Measurements from ENCODE around the gene MEIS2. TPM values are rescaled to one million over a fixed set of nuclear protein-coding genes. Genes with fewer than 3 reads are reported as not detected.

Gene MEIS2
- total RNA-seq, 1 experiment from 2014 or later = 28.7 TPM

- Mint-ChIP-seq H3K9me3 (ENCODE audit: unreplicated experiment) (no peaks in the 10 kb centered on the region), H3K4me3 (ENCODE audit: unreplicated experiment) (no peak overlapping the region), H3K27me3 (ENCODE audit: insufficient read depth, unreplicated experiment) (no peaks in the 10 kb centered on the region), H3K4me1 (ENCODE audit: low read depth, unreplicated experiment) (peaks cover 12% of the 10 kb centered on the region), H3K36me3 (ENCODE audit: insufficient read depth, unreplicated experiment) (no peaks in the 10 kb centered on the region), H3K27ac (ENCODE audit: unreplicated experiment) (no peak overlapping the region)
- no TSS peak for BruUV-seq (replicated peaks)
- POLR2A ChIA-PET = no interaction called here
- no peaks in the 10 kb centered on the region for H3K27me3 ChIP-seq (replicated peaks; ENCODE audit: control insufficient read depth, insufficient read depth, low read length)
- CTCF ChIA-PET = no interaction called here
- H3K36me3 ChIP-seq (ENCODE audit: control insufficient read depth, insufficient read depth, low read length) = no peaks in the 10 kb centered on the region
- TF ChIP-seq CTCF (IDR thresholded peaks at IDR 0.05; ENCODE audit: insufficient read depth in 1 of 2, low read depth in 1 of 2, low read length in 1 of 2, severe bottlenecking in 1 of 2, unreplicated experiment in 1 of 2) = no peak
- no peak overlapping the region for H3K4me3 ChIP-seq (ENCODE audit: low read depth, low read length)
- H3K9me3 ChIP-seq = no peaks in the 10 kb centered on the region
- H3K4me1 ChIP-seq = peaks cover 21% of the 10 kb centered on the region
- intact Hi-C loops (cut with micrococcal nuclease; ENCODE audit: unreplicated experiment) = no loop called here
- DNase-seq = no peak
These were observed 153.2 kb downstream of the MEIS2 start for GRCh38 chr15:36947035-36947719.

- H3K9me3 ChIP-seq = no peaks in the 10 kb centered on the region
- no peaks in the 10 kb centered on the region for H3K27me3 Mint-ChIP-seq (ENCODE audit: insufficient read depth, unreplicated experiment)
- ChIA-PET POLR2A (no interaction called here), CTCF (no interaction called here)
- peaks cover 23% of the 10 kb centered on the region for H3K4me1 Mint-ChIP-seq (ENCODE audit: low read depth, unreplicated experiment)
- DNase-seq = no peak
- H3K4me3 ChIP-seq (ENCODE audit: low read depth, low read length) = no peak overlapping the region
- H3K36me3 ChIP-seq (ENCODE audit: control insufficient read depth, insufficient read depth, low read length) = no peaks in the 10 kb centered on the region
- H3K36me3 Mint-ChIP-seq (ENCODE audit: insufficient read depth, unreplicated experiment) = no peaks in the 10 kb centered on the region
- H3K4me1 ChIP-seq = peaks cover 39% of the 10 kb centered on the region
- intact Hi-C loops (cut with micrococcal nuclease; ENCODE audit: unreplicated experiment) = no loop called here
- H3K4me3 Mint-ChIP-seq (ENCODE audit: unreplicated experiment) = no peak overlapping the region
- no peak for TF ChIP-seq CTCF (IDR thresholded peaks at IDR 0.05; ENCODE audit: insufficient read depth in 1 of 2, low read depth in 1 of 2, low read length in 1 of 2, severe bottlenecking in 1 of 2, unreplicated experiment in 1 of 2)
- no peak overlapping the region for H3K27ac Mint-ChIP-seq (ENCODE audit: unreplicated experiment)
- no peaks in the 10 kb centered on the region for H3K9me3 Mint-ChIP-seq (ENCODE audit: unreplicated experiment)
- H3K27me3 ChIP-seq (replicated peaks; ENCODE audit: control insufficient read depth, insufficient read depth, low read length) = no peaks in the 10 kb centered on the region
- no TSS peak for BruUV-seq (replicated peaks)
These were observed 155.9 kb downstream of the MEIS2 start for GRCh38 chr15:36944442-36944841.

GRCh38 chr15:36943508-36944361 is 156.6 kb downstream of the MEIS2 start:
- Mint-ChIP-seq H3K4me3 (ENCODE audit: unreplicated experiment) (no peak overlapping the region), H3K27me3 (ENCODE audit: insufficient read depth, unreplicated experiment) (no peaks in the 10 kb centered on the region), H3K9me3 (ENCODE audit: unreplicated experiment) (no peaks in the 10 kb centered on the region), H3K27ac (ENCODE audit: unreplicated experiment) (no peak overlapping the region), H3K4me1 (ENCODE audit: low read depth, unreplicated experiment) (peaks cover 23% of the 10 kb centered on the region), H3K36me3 (ENCODE audit: insufficient read depth, unreplicated experiment) (no peaks in the 10 kb centered on the region)
- no TSS peak for BruUV-seq (replicated peaks)
- intact Hi-C loops (cut with micrococcal nuclease; ENCODE audit: unreplicated experiment) = no loop called here
- peaks cover 43% of the 10 kb centered on the region for H3K4me1 ChIP-seq
- no peaks in the 10 kb centered on the region for H3K36me3 ChIP-seq (ENCODE audit: control insufficient read depth, insufficient read depth, low read length)
- CTCF ChIA-PET = no interaction called here
- no peaks in the 10 kb centered on the region for H3K27me3 ChIP-seq (replicated peaks; ENCODE audit: control insufficient read depth, insufficient read depth, low read length)
- TF ChIP-seq CTCF (IDR thresholded peaks at IDR 0.05; ENCODE audit: insufficient read depth in 1 of 2, low read depth in 1 of 2, low read length in 1 of 2, severe bottlenecking in 1 of 2, unreplicated experiment in 1 of 2) = no peak
- POLR2A ChIA-PET = no interaction called here
- no peak overlapping the region for H3K4me3 ChIP-seq (ENCODE audit: low read depth, low read length)
- H3K9me3 ChIP-seq = no peaks in the 10 kb centered on the region
- DNase-seq = no peak

All from Caco-2 (cell line).